Left lobe of liver (tissue), 2 donors: ENCODE measurements around the gene MYCL. TPM values are rescaled to one million over a fixed set of nuclear protein-coding genes. Genes with fewer than 3 reads are reported as not detected.

Source experiments
- ATAC-seq: fragments of 200-7000 bp; cut with Tn5 transposase; one replicate; pipeline ENCODE4 v1.9.1; 2020; ENCODE audit warnings: mild to moderate bottlenecking, moderate library complexity
- DNase-seq: peaks from one replicate; pipeline ENCODE4 v3.0.0-alpha.2; 2020; ENCODE audit warnings: low spot score
- total RNA-seq: library from RNA; stranded (reverse); gene quantifications from one replicate; pipeline ENCODE4 v1.2.1, GENCODE V29; 2021
- donor health status: DM: no; HTN: no; CAD: no; lungs with moderate emphysema.
- donor health status: DM: no; HTN: yes; CAD: no.

MYCL gene, protein sequence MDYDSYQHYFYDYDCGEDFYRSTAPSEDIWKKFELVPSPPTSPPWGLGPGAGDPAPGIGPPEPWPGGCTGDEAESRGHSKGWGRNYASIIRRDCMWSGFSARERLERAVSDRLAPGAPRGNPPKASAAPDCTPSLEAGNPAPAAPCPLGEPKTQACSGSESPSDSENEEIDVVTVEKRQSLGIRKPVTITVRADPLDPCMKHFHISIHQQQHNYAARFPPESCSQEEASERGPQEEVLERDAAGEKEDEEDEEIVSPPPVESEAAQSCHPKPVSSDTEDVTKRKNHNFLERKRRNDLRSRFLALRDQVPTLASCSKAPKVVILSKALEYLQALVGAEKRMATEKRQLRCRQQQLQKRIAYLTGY
- total RNA-seq = 14.7 TPM

- DNase-seq (peak; percentile 93), ATAC-seq (peak; percentile 80)
Observed at GRCh38 chr1:39901714-39902459, at the start of gene MYCL. MYCL (minus strand) TSS chr1:39901917; CDS start chr1:39901434, 483 bp downstream.

DNA sequence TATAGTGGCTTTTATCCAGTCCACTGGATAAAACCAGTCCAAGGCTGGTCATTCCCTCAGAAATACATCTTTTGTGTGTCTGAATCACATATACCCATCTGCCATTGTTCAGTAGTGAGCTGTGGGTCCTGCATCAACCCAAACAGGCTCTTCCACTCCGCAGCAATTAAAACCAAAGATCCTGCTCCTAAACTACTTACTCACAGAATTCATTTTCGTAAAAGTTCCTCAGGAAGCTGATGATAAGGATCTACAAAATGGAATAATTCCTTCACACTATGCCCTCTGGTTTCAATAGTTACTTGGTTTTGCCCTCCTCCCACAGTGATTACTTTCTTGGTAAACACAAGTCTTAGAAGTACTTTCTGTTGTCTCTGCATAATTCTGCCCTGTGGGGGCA lies 48.2 kb upstream of the MYCL start:
- ATAC-seq (no peak), DNase-seq (no peak)

- DNase-seq (no peak), ATAC-seq (peak; percentile 76)
Observed at GRCh38 chr1:39947260-39947659, 45.5 kb upstream of the MYCL start.

DNA sequence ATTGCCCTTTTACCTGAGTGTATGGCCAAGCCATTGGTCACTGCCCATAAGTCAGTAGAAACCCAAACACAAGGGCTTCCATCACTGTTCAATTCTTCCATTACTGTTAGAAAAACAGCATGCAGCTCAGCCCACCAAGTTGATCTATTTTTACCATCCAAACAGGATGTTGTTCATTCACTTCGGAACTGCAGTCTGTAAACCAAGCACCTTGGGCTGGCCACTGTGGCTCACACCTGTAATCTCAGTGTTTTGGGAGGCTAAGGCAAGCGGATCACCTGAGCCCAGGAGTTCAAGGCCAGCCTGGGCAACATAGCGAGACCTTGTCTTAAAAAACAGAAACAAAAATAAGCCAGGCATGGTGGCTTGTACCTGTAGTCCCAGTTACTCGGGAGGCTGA lies 44.5 kb upstream of the MYCL start:
- DNase-seq = no peak
- no peak for ATAC-seq

- ATAC-seq = no peak
- DNase-seq = no peak
Observed at GRCh38 chr1:39944410-39945112, 42.8 kb upstream of the MYCL start.

GRCh38 chr1:39943471-39944290 lies 42.0 kb upstream of the MYCL start:
- no peak for ATAC-seq
- no peak for DNase-seq

- no peak for DNase-seq
Observed at GRCh38 chr1:39940980-39941871, 39.5 kb upstream of the MYCL start.

DNA sequence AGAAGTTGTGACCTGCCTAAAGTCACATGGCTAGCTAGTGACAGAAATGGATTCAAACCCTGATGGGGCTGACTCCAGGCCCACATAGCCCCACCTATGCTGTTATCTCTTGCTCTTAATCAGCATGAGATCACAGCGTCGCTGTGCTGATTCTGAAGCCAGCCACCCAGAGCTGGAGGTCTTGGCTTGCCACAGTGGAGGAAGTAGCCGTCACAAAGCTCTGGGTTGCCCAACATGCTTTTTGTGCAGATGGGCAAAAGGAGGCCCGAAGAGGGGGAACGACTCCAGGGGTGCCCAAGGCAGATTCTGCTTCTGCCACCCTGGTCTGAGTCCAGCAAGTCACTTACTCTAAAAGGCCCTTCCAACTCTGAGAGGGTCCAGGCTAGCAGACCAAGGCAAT lies 38.5 kb upstream of the MYCL start:
- DNase-seq = no peak
- ATAC-seq = no peak

More at GRCh38 chr1:39940980-39941871, 39.5 kb upstream of the MYCL start:
- no peak for ATAC-seq

GRCh38 chr1:39938856-39939255 lies 37.1 kb upstream of the MYCL start:
- ATAC-seq (no peak), DNase-seq (no peak)

- peak; percentile 74 for ATAC-seq
- peak; percentile 88 for DNase-seq
Observed at GRCh38 chr1:39936724-39937491, 35.2 kb upstream of the MYCL start.

DNA sequence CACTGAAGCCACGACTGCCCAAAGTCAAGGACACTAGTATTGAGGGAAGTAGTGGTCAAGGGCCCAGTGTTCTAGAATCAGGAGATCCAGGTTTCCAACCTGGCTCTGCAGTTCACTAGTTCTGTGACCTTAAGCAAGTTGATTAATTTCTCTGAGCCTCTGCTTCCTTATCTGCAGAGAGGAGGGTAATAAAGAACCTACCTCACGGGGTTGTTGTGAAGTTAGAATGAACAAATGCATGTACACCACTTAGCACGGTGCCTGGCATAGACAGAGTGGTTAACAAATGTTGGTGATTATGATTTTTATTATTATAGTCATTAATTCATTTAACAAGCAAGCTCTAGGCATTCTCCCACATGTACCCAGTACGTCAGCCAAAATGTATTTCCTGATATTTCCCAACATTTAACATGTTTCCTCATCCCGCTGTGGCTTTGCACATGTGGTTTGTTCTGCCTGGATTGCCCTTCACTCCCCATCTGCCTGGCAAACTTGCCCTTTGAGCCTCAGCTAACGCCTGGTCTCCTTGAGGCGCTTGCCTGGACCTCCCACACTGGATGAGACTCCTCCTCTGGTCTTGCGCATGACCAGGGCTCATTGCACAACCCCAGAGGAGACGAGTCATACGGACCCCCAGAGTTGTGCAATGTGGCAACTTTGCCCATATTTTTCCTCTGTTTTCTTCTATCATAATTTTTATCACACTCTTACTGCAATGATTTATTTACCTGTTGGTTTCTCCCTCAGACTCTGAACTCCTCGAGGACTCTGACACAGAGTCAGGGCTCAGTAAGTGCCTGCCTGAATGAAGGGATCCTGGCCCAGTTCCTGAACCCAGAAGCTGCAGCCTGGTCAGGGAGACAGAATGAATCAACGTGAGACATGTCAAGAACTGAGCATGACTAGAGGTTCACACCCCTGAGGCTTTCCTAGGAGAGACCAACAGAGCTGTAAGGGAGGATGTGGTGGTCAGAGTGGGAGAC lies 32.5 kb upstream of the MYCL start:
- DNase-seq = peak; percentile 93
- ATAC-seq = peak; percentile 70

DNA sequence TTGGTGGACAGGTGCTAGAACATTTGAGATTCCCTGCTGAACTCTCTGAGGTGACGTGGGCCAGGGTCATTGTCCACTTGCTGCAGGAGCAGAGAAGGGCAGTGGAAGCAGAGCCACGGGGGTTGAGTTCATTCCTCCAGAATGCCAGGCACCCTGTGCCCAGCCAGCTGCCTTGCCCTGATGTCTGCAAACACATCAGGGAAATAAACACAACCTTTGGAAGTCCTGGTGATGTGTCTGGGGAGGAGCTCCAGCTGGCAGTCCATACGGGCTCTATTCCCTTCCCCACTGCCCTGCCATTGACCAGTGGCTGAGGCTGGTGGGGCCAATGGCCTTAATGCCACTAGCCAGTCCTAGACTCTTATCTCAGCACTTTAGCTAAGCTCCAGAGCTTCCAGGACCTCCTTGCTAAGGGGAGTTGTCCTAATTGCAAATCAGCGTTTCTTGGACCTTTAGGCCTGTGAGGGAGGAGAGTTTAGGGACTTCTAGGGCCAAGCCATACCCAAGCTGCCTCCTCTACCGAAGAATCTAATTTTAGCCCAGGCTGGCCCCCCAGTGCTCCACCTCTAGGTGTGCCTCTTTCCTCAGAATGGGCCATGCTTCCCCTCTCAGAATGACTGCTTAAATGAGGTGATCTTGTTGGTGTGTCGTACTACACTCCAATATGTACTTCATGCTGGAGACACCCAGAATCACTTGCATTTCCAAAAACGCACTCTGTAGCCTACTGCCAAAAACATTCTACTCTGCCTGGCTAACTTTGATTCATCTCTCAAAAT lies 27.3 kb upstream of the MYCL start:
- ATAC-seq = peak; percentile 71

DNA sequence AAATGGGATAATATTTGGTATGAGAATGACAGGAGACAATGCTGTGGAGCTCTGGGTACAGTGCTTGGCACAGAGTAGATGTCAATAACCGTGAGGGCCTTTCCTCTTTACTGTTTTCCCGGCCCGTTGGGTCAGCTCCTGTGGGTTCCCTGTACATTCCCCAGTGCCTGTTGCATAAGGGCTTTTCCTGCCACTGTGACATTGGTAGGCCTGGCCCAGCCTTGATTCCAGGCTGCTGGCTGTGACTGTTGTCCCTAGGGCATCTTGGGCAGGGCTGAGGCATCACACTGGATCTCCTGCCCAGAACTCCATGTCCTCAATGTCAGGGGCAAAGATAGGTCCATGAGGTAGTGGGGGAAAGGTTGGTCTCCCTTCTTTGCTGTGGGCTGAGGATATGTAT lies 25.8 kb upstream of the MYCL start:
- ATAC-seq (peak; percentile 58), DNase-seq (peak; percentile 96)

More for the DNA sequence above, 27.3 kb upstream of the MYCL start:
- DNase-seq = peak; percentile 97

GRCh38 chr1:39926820-39927219 lies 25.1 kb upstream of the MYCL start:
- ATAC-seq (peak; percentile 47), DNase-seq (peak; percentile 84)

DNA sequence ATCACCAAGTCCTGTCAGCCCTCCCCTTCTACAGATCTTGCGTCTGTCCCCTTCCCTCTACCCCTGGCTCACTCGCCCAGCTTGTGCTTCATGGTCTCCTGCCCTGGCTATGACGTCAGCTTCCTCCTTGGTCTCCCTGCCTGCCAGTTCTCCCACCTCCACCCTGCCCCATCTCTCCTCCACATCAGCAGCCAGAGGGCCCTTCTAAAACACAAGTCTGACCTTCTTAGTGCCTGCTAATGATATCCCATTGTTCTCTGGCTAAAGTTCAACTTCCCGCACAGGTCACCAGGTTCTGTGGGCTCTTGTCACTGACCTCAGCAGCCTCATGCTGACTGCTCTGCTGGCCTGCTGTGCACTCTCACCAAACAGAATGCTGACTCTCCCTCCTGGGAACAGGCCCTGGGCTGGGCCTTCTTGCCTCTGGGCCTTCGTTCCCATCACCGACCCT lies 24.7 kb upstream of the MYCL start:
- DNase-seq = peak; percentile 81

DNA sequence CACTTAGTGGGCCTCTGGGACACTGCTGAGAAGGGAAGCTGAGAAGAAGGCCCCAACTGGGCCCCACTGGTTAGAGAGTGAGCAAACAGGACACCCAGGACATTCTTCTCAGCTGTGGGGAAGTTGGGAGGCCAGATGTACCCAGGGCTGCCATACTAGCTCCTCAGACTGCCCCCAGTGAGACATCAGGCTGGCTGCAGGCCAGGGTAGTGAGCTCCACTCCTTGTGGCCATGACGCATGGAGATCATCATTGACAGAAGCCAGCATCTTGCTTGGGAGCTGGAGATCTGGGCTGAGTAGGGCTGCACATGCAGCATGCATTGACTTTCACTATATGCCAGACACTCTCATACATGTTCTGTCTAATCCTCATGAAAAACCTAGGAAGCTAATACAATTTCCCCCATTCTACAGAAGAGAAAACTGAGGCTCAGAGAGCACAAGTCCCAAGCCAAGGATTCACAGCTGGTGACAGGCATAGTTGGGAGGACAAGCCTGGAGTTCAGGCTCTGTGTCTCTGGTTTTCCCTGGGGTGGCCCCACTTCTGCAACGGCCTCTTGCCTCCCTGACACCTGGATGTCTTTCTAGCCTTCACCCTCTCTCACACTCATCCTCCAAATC lies 24.1 kb upstream of the MYCL start:
- DNase-seq = no peak

More for the DNA sequence above, 24.7 kb upstream of the MYCL start:
- ATAC-seq = peak; percentile 45

More for the DNA sequence above, 24.1 kb upstream of the MYCL start:
- no peak for ATAC-seq
